Transverse colon (tissue), 4 donors: ENCODE results near the gene UBL3. TPM values are rescaled to one million over a fixed set of nuclear protein-coding genes. Genes with fewer than 3 reads are reported as not detected.

Experiments
- DNase-seq: peaks from one replicate; pipeline ENCODE4 v3.0.0-alpha.2; 2019
- H3K27ac ChIP-seq, 4 donors: fragments of 200-600 bp; sonication (generic); 2 replicates each; pipeline ENCODE4 v1.5.1; 2016 to 2018; ENCODE audit warnings: inconsistent platforms in 4 of 4
- H3K27me3 ChIP-seq: fragments of 200-600 bp; sonication (generic); 2 replicates; pipeline ENCODE4 v1.5.1; 2017; ENCODE audit warnings: inconsistent platforms
- H3K36me3 ChIP-seq, 4 donors: fragments of 200-600 bp; sonication (generic); 2 replicates each; pipeline ENCODE4 v1.5.1; 2017 to 2019; ENCODE audit warnings: inconsistent platforms in 4 of 4
- H3K4me1 ChIP-seq, 4 donors: fragments of 200-600 bp; sonication (generic); 2 replicates each; pipeline ENCODE4 v1.5.1; 2017 to 2020; ENCODE audit warnings: inconsistent platforms in 4 of 4
- H3K4me3 ChIP-seq, 4 donors: fragments of 200-600 bp; sonication (generic); 1 replicate in 1 of 4; 2 replicates in 3 of 4; pipeline versions ENCODE4 v1.5.1 to v1.6.1; 2017 to 2019; ENCODE audit warnings: inconsistent platforms in 4 of 4
- H3K9me3 ChIP-seq, 2 donors: fragments of 200-600 bp; sonication (generic); 2 replicates each; pipeline ENCODE4 v1.5.1; 2017 to 2019; ENCODE audit warnings: inconsistent platforms in 2 of 2
- CTCF ChIP-seq, 5 experiments: fragments of 200-600 bp in 3 of 5; fragments of 450-650 bp in 2 of 5; sonication (generic) in 3 of 5; IDR thresholded peaks; 1 replicate in 2 of 5; 2 replicates in 3 of 5; pipeline ENCODE4 v1.5.1; 2016 to 2017; ENCODE audit warnings: antibody characterized with exemption in 5 of 5, inconsistent platforms in 3 of 5, mild to moderate bottlenecking in 2 of 5, moderate library complexity in 1 of 5
- EP300 ChIP-seq: sonication (generic); formaldehyde crosslinking; IDR thresholded peaks from one replicate; pipeline ENCODE4 v1.6.1; 2017; ENCODE audit warnings: antibody characterized with exemption, low read depth
- POLR2A ChIP-seq: fragments of 450-650 bp; IDR thresholded peaks from one replicate; pipeline ENCODE4 v1.6.1; 2016; ENCODE audit warnings: antibody characterized with exemption, mild to moderate bottlenecking, moderate library complexity
- POLR2AphosphoS5 ChIP-seq, 3 donors: sonication (generic); formaldehyde crosslinking; IDR thresholded peaks; one replicate each; pipeline ENCODE4 v1.6.1; 2016; ENCODE audit warnings: antibody characterized with exemption in 3 of 3
- WGBS, 2 donors: methylation state at CpG; one replicate each; pipeline ENCODE4 v1.1.5; 2018; ENCODE audit warnings: low coverage in 1 of 2; 5-methylcytosine and 5-hydroxymethylcytosine counted together
- in situ Hi-C, 4 donors: fragments of 200-750 bp; cut with MboI; loops; one replicate each; pipeline versions ENCODE4 v1.15.0 to v1.15.1; 2017; ENCODE audit warnings: low sequenced_read_pairs in 3 of 4, low pct_ligation_motif_present in 1 of 4, low pct_unique_long_range_greater_than_20kb in 1 of 4
- intact Hi-C: fragments of 100-400 bp; cut with DNase I; formaldehyde crosslinking; loops from one replicate; pipeline ENCODE4 v1.15.1; 2023; ENCODE audit warnings: low total_unique reads
- total RNA-seq, 4 donors: library from RNA; depleted of rRNA; stranded (reverse); fragments of >200 nt; gene quantifications; one replicate each; pipeline ENCODE4 v1.1.0, GENCODE V29; 2016

The UBL3 gene
- total RNA-seq, 4 donors from 2014 or later: 8.8 to 77.1 (median 60.0) TPM

- Histone ChIP-seq H3K27ac (no peak overlapping the region), H3K4me1 (peaks cover 0 to 20% (median 3%) of the 10 kb centered on the region in 4 donors), H3K36me3 (no peaks in the 10 kb centered on the region), H3K9me3 (no peaks in the 10 kb centered on the region), H3K4me3 (no peak overlapping the region), H3K27me3 (no peaks in the 10 kb centered on the region)
- TF ChIP-seq POLR2AphosphoS5 (IDR thresholded peaks at IDR 0.05) (no peak), EP300 (no peak), CTCF (IDR thresholded peaks at IDR 0.05) (no peak), POLR2A (no peak)
- in situ Hi-C loops (no loop called here), intact Hi-C loops (no loop called here)
- WGBS, 2 donors: 93 to 96% methylated on average over 6 of the region's 6 CpGs
- no peak for DNase-seq
Observed at GRCh38 chr13:29832761-29833298, 17.6 kb downstream of the UBL3 start.

GRCh38 chr13:29830000-29830399 lies 20.4 kb downstream of the UBL3 start:
- no peak for TF ChIP-seq CTCF (IDR thresholded peaks at IDR 0.05)
- no peak for TF ChIP-seq POLR2AphosphoS5 (IDR thresholded peaks at IDR 0.05)
- no peak for TF ChIP-seq EP300
- TF ChIP-seq POLR2A: no peak
- in situ Hi-C loops: no loop called here
- H3K4me3 ChIP-seq: no peak overlapping the region

GRCh38 chr13:29819143-29819542 lies 31.3 kb downstream of the UBL3 start:
- Histone ChIP-seq H3K4me1 (peaks cover 0 to 35% (median 17%) of the 10 kb centered on the region in 4 donors), H3K27ac (no peak overlapping the region), H3K36me3 (no peaks in the 10 kb centered on the region), H3K4me3 (no peak overlapping the region), H3K9me3 (no peaks in the 10 kb centered on the region), H3K27me3 (no peaks in the 10 kb centered on the region)
- DNase-seq: no peak
- TF ChIP-seq CTCF (IDR thresholded peaks at IDR 0.05) (no peak), EP300 (no peak), POLR2AphosphoS5 (IDR thresholded peaks at IDR 0.05) (no peak), POLR2A (no peak)
- intact Hi-C loops: no loop called here
- in situ Hi-C loops: no loop called here
- WGBS, 2 donors: 69 to 79% methylated on average over 2 of the region's 2 CpGs

More at GRCh38 chr13:29830000-29830399, 20.4 kb downstream of the UBL3 start:
- Histone ChIP-seq H3K4me1 (peaks cover 0 to 13% (median 3%) of the 10 kb centered on the region in 4 donors), H3K27me3 (no peaks in the 10 kb centered on the region), H3K9me3 (no peaks in the 10 kb centered on the region), H3K27ac (no peak overlapping the region), H3K36me3 (no peaks in the 10 kb centered on the region)
- DNase-seq: no peak
- intact Hi-C loops: no loop called here

- in situ Hi-C loops (no loop called here), intact Hi-C loops (no loop called here)
- no peak overlapping the region for H3K4me3 ChIP-seq
- peaks cover 0 to 35% (median 17%) of the 10 kb centered on the region in 4 donors for H3K4me1 ChIP-seq
- no peak for DNase-seq
- no peaks in the 10 kb centered on the region for H3K27me3 ChIP-seq
- H3K36me3 ChIP-seq: no peaks in the 10 kb centered on the region
- no peaks in the 10 kb centered on the region for H3K9me3 ChIP-seq
- TF ChIP-seq POLR2AphosphoS5 (IDR thresholded peaks at IDR 0.05) (no peak), EP300 (no peak), CTCF (IDR thresholded peaks at IDR 0.05) (no peak), POLR2A (no peak)
- H3K27ac ChIP-seq: no peak overlapping the region
- 53 to 65% methylated on average over 3 of the region's 3 CpGs for WGBS, 2 donors
Observed at GRCh38 chr13:29817604-29818378, 32.6 kb downstream of the UBL3 start.
